DOHH2 (cell line): ENCODE results near the gene MAGEA8.

Experiments
- EZH2phosphoT487 ChIP-seq: fragments of 200-600 bp; sonication (generic); IDR thresholded peaks from 2 replicates; pipeline ENCODE4 v1.6.1; 2017; ENCODE audit warnings: borderline replicate concordance, mild to moderate bottlenecking, antibody characterized with exemption, low read length, moderate library complexity, mixed read lengths
- TF ChIP-seq, protein P1 (sequence below): fragments of 200-600 bp; sonication (generic); IDR thresholded peaks from one replicate; pipeline ENCODE4 v1.5.1; 2014; ENCODE audit warnings: antibody characterized with exemption, mild to moderate bottlenecking, low read depth, low read length; ENCODE audit not compliant: poor library complexity, severe bottlenecking

DNA sequence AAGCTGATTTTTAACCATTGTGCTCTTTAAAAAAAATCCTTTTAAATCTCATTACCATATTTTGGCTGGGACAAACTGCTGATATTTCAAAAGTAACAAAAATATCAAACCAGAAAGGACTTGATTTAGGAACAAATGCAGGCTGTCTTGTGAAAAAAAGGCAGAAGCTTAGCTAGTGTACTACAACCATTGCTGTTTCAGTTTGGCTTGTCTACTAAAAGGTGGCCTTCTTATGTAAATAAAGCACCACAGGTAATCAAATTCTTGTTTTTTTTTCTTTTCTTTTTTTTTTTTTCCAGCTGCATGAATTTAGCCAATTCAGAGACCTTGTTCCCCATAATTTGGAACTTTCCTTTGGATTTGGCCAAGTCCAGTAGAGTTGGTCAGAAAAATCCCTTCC is 43.8 kb upstream of the MAGEA8 start:
- TF ChIP-seq, protein P1, sequence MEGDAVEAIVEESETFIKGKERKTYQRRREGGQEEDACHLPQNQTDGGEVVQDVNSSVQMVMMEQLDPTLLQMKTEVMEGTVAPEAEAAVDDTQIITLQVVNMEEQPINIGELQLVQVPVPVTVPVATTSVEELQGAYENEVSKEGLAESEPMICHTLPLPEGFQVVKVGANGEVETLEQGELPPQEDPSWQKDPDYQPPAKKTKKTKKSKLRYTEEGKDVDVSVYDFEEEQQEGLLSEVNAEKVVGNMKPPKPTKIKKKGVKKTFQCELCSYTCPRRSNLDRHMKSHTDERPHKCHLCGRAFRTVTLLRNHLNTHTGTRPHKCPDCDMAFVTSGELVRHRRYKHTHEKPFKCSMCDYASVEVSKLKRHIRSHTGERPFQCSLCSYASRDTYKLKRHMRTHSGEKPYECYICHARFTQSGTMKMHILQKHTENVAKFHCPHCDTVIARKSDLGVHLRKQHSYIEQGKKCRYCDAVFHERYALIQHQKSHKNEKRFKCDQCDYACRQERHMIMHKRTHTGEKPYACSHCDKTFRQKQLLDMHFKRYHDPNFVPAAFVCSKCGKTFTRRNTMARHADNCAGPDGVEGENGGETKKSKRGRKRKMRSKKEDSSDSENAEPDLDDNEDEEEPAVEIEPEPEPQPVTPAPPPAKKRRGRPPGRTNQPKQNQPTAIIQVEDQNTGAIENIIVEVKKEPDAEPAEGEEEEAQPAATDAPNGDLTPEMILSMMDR = no peak
- no peak for TF ChIP-seq EZH2phosphoT487
